GM12891 (cell line): Measurements from ENCODE around the gene TRIM59.

ENCODE experiments used
- DNase-seq: peaks from one replicate; pipeline ENCODE4 v3.0.0; 2011; ENCODE audit warnings: low spot score; ENCODE audit not compliant: insufficient read length
- FAIRE-seq: peaks from 2 replicates; lab custom pipeline; 2011; peaks lifted over from hg19 to GRCh38; lab: Jason Lieb, UNC
- PAX5 ChIP-seq: IDR thresholded peaks from 2 replicates; pipeline ENCODE4 v1.6.1; 2011; ENCODE audit warnings: low read length, moderate library complexity, mild to moderate bottlenecking; ENCODE audit not compliant: insufficient read depth, severe bottlenecking
- POLR2A ChIP-seq: IDR thresholded peaks from 2 replicates; pipeline ENCODE4 v1.6.1; 2011; ENCODE audit warnings: low read depth, low read length, control low read depth
- POLR2AphosphoS5 ChIP-seq: IDR thresholded peaks from 2 replicates; pipeline ENCODE4 v1.6.1; 2011; ENCODE audit warnings: low read depth, low read length, control low read depth
- POU2F2 ChIP-seq: IDR thresholded peaks from 2 replicates; pipeline ENCODE4 v1.6.1; 2011; ENCODE audit warnings: low read depth, mild to moderate bottlenecking, control low read depth, low read length, moderate library complexity
- SPI1 ChIP-seq: IDR thresholded peaks from 2 replicates; pipeline ENCODE4 v1.6.1; 2011; ENCODE audit warnings: low read depth, low read length, control low read depth
- TAF1 ChIP-seq: IDR thresholded peaks from 2 replicates; pipeline ENCODE4 v1.6.1; 2011; ENCODE audit warnings: low read depth, low read length, control low read depth

TRIM59 gene

GRCh38 chr3:160400030-160400701 lies 49.4 kb downstream of the TRIM59 start:
- DNase-seq (no peak), FAIRE-seq (no peak)
- TF ChIP-seq TAF1: no peak
- no peak for TF ChIP-seq POLR2AphosphoS5
- TF ChIP-seq POU2F2: no peak
- TF ChIP-seq POLR2A: no peak

DNA sequence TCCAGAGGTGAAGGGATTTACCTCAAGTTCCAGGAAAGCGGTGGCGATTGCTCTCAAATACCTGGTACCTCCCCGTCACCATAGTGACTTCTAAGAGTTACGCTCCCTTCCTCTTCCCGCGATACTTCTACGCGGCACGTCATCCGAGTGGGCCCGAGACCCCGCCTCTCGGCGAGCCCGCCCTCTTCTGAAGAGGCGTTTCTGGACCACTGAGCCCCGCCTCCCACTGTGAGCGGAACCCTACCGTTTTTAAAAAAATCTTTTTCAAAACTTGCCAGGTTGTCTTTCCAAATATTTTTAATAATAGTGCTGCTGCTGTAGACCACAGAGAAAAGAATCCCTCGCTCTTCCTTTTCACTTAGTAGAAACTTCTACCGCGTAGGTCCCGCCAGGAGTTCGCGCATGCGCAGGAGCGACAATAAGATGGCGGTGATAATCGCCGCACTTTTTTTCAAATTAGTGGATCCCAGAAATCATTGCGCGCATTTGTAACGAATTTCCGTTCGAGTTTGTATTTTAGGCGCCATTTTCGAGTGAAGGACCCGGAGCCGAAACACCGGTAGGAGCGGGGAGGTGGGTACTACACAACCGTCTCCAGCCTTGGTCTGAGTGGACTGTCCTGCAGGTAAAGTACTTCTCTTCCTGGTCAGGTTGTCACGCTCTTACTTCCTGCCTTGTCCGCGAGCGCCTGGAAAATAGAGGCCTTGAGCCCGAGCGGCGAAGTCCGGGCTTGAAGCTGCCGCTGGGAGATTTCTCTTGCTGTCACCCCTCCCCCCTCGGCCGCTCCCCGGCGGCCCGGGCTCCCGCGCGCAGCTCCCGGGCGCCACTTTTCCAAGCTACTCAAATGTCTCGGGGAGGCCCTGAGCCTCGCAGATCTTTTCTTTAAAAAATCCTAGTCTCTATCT lies 50.2 kb downstream of the TRIM59 start, which contains the start of the genes IFT80 and SMC4:
Gene IFT80 (minus strand): TSS at position 101 of the 905 bp plus-strand sequence. CDS start 14,625 bp downstream, outside the sequence.
Gene SMC4 (plus strand): TSS at position 526 of the 905 bp plus-strand sequence. CDS start 1,177 bp downstream, outside the sequence.
- DNase-seq: peak; percentile 54
- 0 out of 2 replicates have a peak, but pooled peaks have one; percentile 40 for TF ChIP-seq POU2F2
- peak; percentile 16; the same call in 1 of the 2 replicates for TF ChIP-seq SPI1
- peak; percentile 53; the same call in 1 of the 2 replicates for TF ChIP-seq TAF1
- peak; percentile 81; the same call in 1 of the 2 replicates for TF ChIP-seq POLR2AphosphoS5
- TF ChIP-seq POLR2A: peak; percentile 69; the same call in 1 of the 2 replicates
- peak; percentile 67 for TF ChIP-seq PAX5
- FAIRE-seq: peak; percentile 92

- no peak for FAIRE-seq
- DNase-seq: no peak
- no peak for TF ChIP-seq POLR2A
- TF ChIP-seq POU2F2: no peak
- TF ChIP-seq SPI1: no peak
- no peak for TF ChIP-seq POLR2AphosphoS5
- TF ChIP-seq PAX5: no peak
- TF ChIP-seq TAF1: no peak
Observed at GRCh38 chr3:160398820-160399124, 50.8 kb downstream of the TRIM59 start.

GRCh38 chr3:160395297-160395696 lies 54.3 kb downstream of the TRIM59 start:
- no peak for DNase-seq
- no peak for FAIRE-seq
- no peak for TF ChIP-seq POLR2AphosphoS5
- no peak for TF ChIP-seq POLR2A
- TF ChIP-seq TAF1: no peak
- TF ChIP-seq PAX5: no peak
- TF ChIP-seq POU2F2: no peak
- peak; percentile 50 for TF ChIP-seq SPI1

DNA sequence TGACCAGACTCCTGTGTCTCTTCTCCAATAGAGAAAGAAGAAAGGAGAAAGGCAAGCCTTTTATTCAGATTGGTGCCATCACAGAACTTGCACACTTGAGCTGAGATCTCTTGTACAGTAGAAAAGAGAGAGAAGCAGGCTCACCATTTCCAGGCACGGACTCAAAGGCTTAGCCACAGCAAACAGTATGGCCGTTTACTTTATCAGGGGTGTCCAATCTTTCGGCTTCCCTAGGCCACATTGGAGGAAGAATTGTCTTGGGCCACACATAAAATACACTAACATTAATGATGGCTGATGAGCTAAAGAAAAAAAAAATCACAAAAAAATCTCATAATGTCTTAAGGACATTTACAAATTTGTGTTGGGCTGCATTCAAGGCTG lies 55.6 kb downstream of the TRIM59 start:
- TF ChIP-seq POU2F2: no peak
- no peak for TF ChIP-seq POLR2AphosphoS5
- TF ChIP-seq TAF1: no peak
- no peak for TF ChIP-seq PAX5
- TF ChIP-seq SPI1: no peak
- no peak for TF ChIP-seq POLR2A
- FAIRE-seq: no peak
- no peak for DNase-seq

DNA sequence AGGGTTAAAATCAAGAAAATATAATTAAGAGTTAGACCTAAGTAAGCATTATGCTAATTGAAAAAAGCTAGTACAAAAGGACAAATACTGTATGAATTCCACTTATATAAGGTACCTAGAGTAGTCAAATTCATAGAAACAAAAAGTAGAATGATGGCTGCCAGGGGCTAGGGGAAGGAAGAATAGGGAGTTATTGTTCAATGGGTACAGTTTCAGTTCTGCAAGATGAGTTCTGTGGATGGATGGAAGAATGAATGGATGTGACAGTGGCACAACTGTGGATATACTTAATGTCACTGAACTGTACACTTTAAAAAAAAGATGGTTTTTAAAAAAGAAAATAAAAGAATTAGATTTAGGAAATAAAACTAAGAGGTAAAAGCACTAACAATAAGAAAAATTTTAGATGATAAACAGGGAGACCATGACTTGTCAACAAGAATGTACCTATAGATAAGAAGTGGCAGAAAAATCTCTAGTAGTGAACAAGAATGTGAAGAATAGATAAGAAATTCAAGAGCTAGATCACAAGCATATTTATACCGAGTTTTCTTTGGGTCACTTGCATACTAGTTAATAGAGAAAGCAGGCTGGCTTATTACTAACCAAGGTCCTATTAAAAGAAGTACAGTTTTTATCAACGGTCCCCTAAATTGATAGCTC lies 56.1 kb downstream of the TRIM59 start:
- TF ChIP-seq POLR2AphosphoS5 (no peak), SPI1 (peak; percentile 58; the same call in 1 of the 2 replicates)
- FAIRE-seq (no peak), DNase-seq (no peak)

DNA sequence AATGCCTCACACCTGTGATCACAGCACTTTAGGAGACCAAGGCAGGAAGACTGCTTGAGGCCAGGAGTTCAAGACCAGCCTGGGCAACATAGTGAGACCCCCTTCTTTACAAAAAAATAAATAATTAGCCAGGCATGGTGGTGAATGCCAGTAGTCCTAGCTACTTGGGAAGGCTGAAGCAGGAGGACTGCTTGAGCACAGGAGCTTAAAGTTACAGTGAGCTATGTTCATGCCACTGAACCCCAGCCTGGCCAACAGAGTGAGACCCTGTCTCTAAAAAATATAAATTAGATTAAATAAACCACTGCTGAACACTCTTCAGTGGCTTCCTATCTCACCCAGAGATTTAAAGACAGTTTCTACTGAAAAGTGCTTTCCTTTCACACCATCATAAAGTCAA lies 56.8 kb downstream of the TRIM59 start:
- no peak for FAIRE-seq
- no peak for DNase-seq
- TF ChIP-seq TAF1: no peak
- no peak for TF ChIP-seq POLR2A
- no peak for TF ChIP-seq SPI1
- no peak for TF ChIP-seq POU2F2
- no peak for TF ChIP-seq POLR2AphosphoS5
- no peak for TF ChIP-seq PAX5

GRCh38 chr3:160390565-160391138 lies 58.9 kb downstream of the TRIM59 start:
- no peak for DNase-seq
- TF ChIP-seq POLR2AphosphoS5 (no peak), SPI1 (no peak), TAF1 (no peak), PAX5 (no peak), POLR2A (no peak), POU2F2 (no peak)
- peak; percentile 57 for FAIRE-seq
